ENCODE measurements around the gene ZNF664. TPM values are rescaled to one million over a fixed set of nuclear protein-coding genes. Genes with fewer than 3 reads are reported as not detected.

Gene ZNF664
- total RNA-seq, 1 donor from 2014 or later, result 134 TPM

DNA sequence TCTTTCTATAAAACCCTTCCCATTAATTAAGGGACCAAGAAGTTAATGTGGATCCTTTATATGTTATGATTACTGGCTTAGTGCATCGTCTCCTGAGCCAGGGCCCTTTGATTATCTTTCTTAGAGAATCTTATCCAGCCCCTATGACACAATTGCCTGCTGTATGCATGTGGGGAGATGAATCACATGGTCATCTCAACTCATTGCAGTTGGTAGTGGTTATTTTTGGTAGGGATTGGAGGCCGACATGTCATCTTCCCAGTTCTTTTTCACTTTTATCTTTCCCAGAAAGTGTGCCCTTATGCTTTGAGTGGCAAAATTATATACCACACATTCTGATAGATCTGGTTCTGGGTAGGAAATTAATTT lies 26.0 kb downstream of the ZNF664 start:
- peaks cover 22% of the 10 kb centered on the region for H3K36me3 Mint-ChIP-seq (ENCODE audit: unreplicated experiment)
- H3K4me1 Mint-ChIP-seq (ENCODE audit: unreplicated experiment), result peaks cover 21% of the 10 kb centered on the region
- no peaks in the 10 kb centered on the region for H3K27me3 Mint-ChIP-seq (ENCODE audit: unreplicated experiment)
- no peak overlapping the region for H3K27ac Mint-ChIP-seq (ENCODE audit: unreplicated experiment)
- TF ChIP-seq, protein P1, sequence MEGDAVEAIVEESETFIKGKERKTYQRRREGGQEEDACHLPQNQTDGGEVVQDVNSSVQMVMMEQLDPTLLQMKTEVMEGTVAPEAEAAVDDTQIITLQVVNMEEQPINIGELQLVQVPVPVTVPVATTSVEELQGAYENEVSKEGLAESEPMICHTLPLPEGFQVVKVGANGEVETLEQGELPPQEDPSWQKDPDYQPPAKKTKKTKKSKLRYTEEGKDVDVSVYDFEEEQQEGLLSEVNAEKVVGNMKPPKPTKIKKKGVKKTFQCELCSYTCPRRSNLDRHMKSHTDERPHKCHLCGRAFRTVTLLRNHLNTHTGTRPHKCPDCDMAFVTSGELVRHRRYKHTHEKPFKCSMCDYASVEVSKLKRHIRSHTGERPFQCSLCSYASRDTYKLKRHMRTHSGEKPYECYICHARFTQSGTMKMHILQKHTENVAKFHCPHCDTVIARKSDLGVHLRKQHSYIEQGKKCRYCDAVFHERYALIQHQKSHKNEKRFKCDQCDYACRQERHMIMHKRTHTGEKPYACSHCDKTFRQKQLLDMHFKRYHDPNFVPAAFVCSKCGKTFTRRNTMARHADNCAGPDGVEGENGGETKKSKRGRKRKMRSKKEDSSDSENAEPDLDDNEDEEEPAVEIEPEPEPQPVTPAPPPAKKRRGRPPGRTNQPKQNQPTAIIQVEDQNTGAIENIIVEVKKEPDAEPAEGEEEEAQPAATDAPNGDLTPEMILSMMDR (IDR thresholded peaks at IDR 0.05), result no peak
- no peak overlapping the region for H3K4me3 Mint-ChIP-seq (ENCODE audit: unreplicated experiment)
- H3K9me3 Mint-ChIP-seq (ENCODE audit: unreplicated experiment), result no peaks in the 10 kb centered on the region
- DNase-seq (ENCODE audit: extremely low spot score, unreplicated experiment), result no peak

GRCh38 chr12:124000111-124000510 lies 27.1 kb downstream of the ZNF664 start:
- H3K4me1 Mint-ChIP-seq (ENCODE audit: unreplicated experiment), result peaks cover 18% of the 10 kb centered on the region
- no peak for DNase-seq (ENCODE audit: extremely low spot score, unreplicated experiment)
- H3K36me3 Mint-ChIP-seq (ENCODE audit: unreplicated experiment), result peaks cover 22% of the 10 kb centered on the region
- no peaks in the 10 kb centered on the region for H3K9me3 Mint-ChIP-seq (ENCODE audit: unreplicated experiment)
- H3K4me3 Mint-ChIP-seq (ENCODE audit: unreplicated experiment), result no peak overlapping the region
- TF ChIP-seq, protein P1 (IDR thresholded peaks at IDR 0.05), result no peak
- H3K27ac Mint-ChIP-seq (ENCODE audit: unreplicated experiment), result no peak overlapping the region
- no peaks in the 10 kb centered on the region for H3K27me3 Mint-ChIP-seq (ENCODE audit: unreplicated experiment)

DNA sequence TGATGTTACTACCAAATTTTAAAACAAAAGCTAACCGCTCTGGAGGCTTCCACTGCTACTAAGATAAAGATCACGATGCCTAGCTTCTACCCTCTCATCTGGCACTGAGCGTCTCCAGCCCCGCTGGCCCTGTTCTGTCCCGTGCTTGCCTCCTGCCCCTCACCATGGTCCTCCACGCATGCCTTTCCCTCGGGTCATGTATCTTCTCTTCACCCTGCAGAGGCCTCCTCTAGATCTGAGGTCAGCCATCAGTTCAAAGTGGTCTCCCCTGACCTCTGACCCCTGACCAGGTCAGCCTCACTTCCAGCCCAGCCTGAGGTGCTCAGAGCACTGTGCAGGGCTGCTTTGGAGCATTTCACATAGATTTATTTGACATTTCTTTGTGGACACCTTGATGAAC lies 28.3 kb downstream of the ZNF664 start:
- TF ChIP-seq, protein P1 (IDR thresholded peaks at IDR 0.05), result no peak
- Mint-ChIP-seq H3K27ac (ENCODE audit: unreplicated experiment) (no peak overlapping the region), H3K4me1 (ENCODE audit: unreplicated experiment) (peaks cover 10% of the 10 kb centered on the region), H3K36me3 (ENCODE audit: unreplicated experiment) (peaks cover 23% of the 10 kb centered on the region), H3K27me3 (ENCODE audit: unreplicated experiment) (no peaks in the 10 kb centered on the region), H3K9me3 (ENCODE audit: unreplicated experiment) (no peaks in the 10 kb centered on the region), H3K4me3 (ENCODE audit: unreplicated experiment) (no peak overlapping the region)
- no peak for DNase-seq (ENCODE audit: extremely low spot score, unreplicated experiment)

GRCh38 chr12:124002021-124002644 lies 29.1 kb downstream of the ZNF664 start:
- H3K27ac Mint-ChIP-seq (ENCODE audit: unreplicated experiment), result no peak overlapping the region
- H3K36me3 Mint-ChIP-seq (ENCODE audit: unreplicated experiment), result peaks cover 26% of the 10 kb centered on the region
- no peak overlapping the region for H3K4me3 Mint-ChIP-seq (ENCODE audit: unreplicated experiment)
- no peaks in the 10 kb centered on the region for H3K27me3 Mint-ChIP-seq (ENCODE audit: unreplicated experiment)
- TF ChIP-seq, protein P1 (IDR thresholded peaks at IDR 0.05), result no peak
- H3K9me3 Mint-ChIP-seq (ENCODE audit: unreplicated experiment), result no peaks in the 10 kb centered on the region
- H3K4me1 Mint-ChIP-seq (ENCODE audit: unreplicated experiment), result peaks cover 10% of the 10 kb centered on the region
- DNase-seq (ENCODE audit: extremely low spot score, unreplicated experiment), result no peak

GRCh38 chr12:124002654-124003053 lies 29.6 kb downstream of the ZNF664 start:
- H3K9me3 Mint-ChIP-seq (ENCODE audit: unreplicated experiment), result no peaks in the 10 kb centered on the region
- no peak for DNase-seq (ENCODE audit: extremely low spot score, unreplicated experiment)

More at GRCh38 chr12:124002654-124003053, 29.6 kb downstream of the ZNF664 start:
- Mint-ChIP-seq H3K27me3 (ENCODE audit: unreplicated experiment) (no peaks in the 10 kb centered on the region), H3K36me3 (ENCODE audit: unreplicated experiment) (peaks cover 26% of the 10 kb centered on the region), H3K27ac (ENCODE audit: unreplicated experiment) (no peak overlapping the region), H3K4me3 (ENCODE audit: unreplicated experiment) (no peak overlapping the region), H3K4me1 (ENCODE audit: unreplicated experiment) (peaks cover 15% of the 10 kb centered on the region)
- TF ChIP-seq, protein P1 (IDR thresholded peaks at IDR 0.05), result no peak

All from osteocyte (in vitro differentiated cells).